ENCODE measurements around the gene COX4I2.

- TF ChIP-seq EZH2phosphoT487 (IDR thresholded peaks at IDR 0.05; ENCODE audit: insufficient read depth, low read depth) (no peak), EZH2 (IDR thresholded peaks at IDR 0.05; ENCODE audit: insufficient read depth, poor library complexity, severe bottlenecking) (no peak)
Measured at GRCh38 chr20:31644701-31645100, 7.0 kb downstream of the COX4I2 start.

Data from GM23248 (cell line).